Stimulated activated CD4-positive, alpha-beta T cell treated with anti-CD3 and anti-CD28 coated beads, Interleukin-1b, Interleukin-23, amount 100 ng/mL, for 24 hours (primary cell): Measurements from ENCODE around the gene CDK11B.
"Not testable (repeated sequence)": the region's sequence is repeated elsewhere in the genome, so short reads cannot be mapped to it uniquely, and the experiment has no call there.

Experiments
- DNase-seq, 4 experiments: peaks; one replicate each; pipeline ENCODE4 v3.0.0-alpha.2; 2020; ENCODE audit warnings: low read depth in 4 of 4, low spot score in 1 of 4

The CDK11B gene

GRCh38 chr1:1683104-1683905, 24.5 kb upstream of the CDK11B start:
- DNase-seq = no peak

GRCh38 chr1:1680912-1681273, 22.1 kb upstream of the CDK11B start:
- no peak for DNase-seq

GRCh38 chr1:1680031-1680911, 21.5 kb upstream of the CDK11B start:
- no peak for DNase-seq

- peak in 2 of 4 experiments; percentile 39 to 48 for DNase-seq
Measured at GRCh38 chr1:1678581-1679380, 20.0 kb upstream of the CDK11B start.

- DNase-seq = peak in 3 of 4 experiments; percentile 25 to 30 (median 27)
Measured at GRCh38 chr1:1677718-1678580, 19.1 kb upstream of the CDK11B start.

GRCh38 chr1:1676087-1676486, 17.3 kb upstream of the CDK11B start:
- DNase-seq = not testable (repeated sequence)

- not testable (repeated sequence) for DNase-seq
Measured at GRCh38 chr1:1675218-1675617, 16.4 kb upstream of the CDK11B start.

- DNase-seq = not testable (repeated sequence)
Measured at GRCh38 chr1:1674806-1675205, 16.0 kb upstream of the CDK11B start.

- DNase-seq = no peak
Measured at GRCh38 chr1:1672181-1672965, 13.6 kb upstream of the CDK11B start.

GRCh38 chr1:1671365-1672119, 12.7 kb upstream of the CDK11B start:
- no peak for DNase-seq

GRCh38 chr1:1670866-1671265, 12.1 kb upstream of the CDK11B start:
- no peak for DNase-seq

- no peak for DNase-seq
Measured at GRCh38 chr1:1669468-1670440, 10.9 kb upstream of the CDK11B start.

GRCh38 chr1:1666526-1666925, 7.7 kb upstream of the CDK11B start:
- no peak for DNase-seq

GRCh38 chr1:1665815-1666251, 7.0 kb upstream of the CDK11B start:
- peak in 1 of 4 experiments; percentile 25 for DNase-seq

GRCh38 chr1:1664941-1665814, 6.4 kb upstream of the CDK11B start:
- DNase-seq = no peak

GRCh38 chr1:1664318-1664717, 5.5 kb upstream of the CDK11B start:
- not testable (repeated sequence) for DNase-seq
